ACC112 (cell line): ENCODE data around the gene CLSTN2.

Experiments
- H2AFZ ChIP-seq: fragments of 200-600 bp; sonication (generic); one replicate; pipeline ENCODE4 v1.6.0; 2017; ENCODE audit warnings: antibody characterized with exemption, low read length; ENCODE audit not compliant: unreplicated experiment
- H3K27ac ChIP-seq: fragments of 200-600 bp; sonication (generic); 2 replicates; pipeline ENCODE4 v1.5.1; 2014; ENCODE audit warnings: low read depth, mild to moderate bottlenecking, antibody characterized with exemption, low read length, moderate library complexity
- H3K27me3 ChIP-seq: fragments of 200-600 bp; sonication (generic); 2 replicates; pipeline ENCODE4 v1.6.1; 2014; ENCODE audit warnings: mild to moderate bottlenecking, antibody characterized with exemption, low read length, moderate library complexity, mixed read lengths; ENCODE audit not compliant: insufficient read depth
- H3K36me3 ChIP-seq: fragments of 200-600 bp; sonication (generic); 2 replicates; pipeline ENCODE4 v1.6.1; 2016; ENCODE audit warnings: mild to moderate bottlenecking, antibody characterized with exemption, low read length, moderate library complexity, mixed read lengths; ENCODE audit not compliant: insufficient read depth
- H3K4me1 ChIP-seq: fragments of 200-600 bp; sonication (generic); one replicate; pipeline ENCODE4 v1.6.1; 2016; ENCODE audit warnings: low read length, mixed read lengths; ENCODE audit not compliant: insufficient read depth, unreplicated experiment, control insufficient read depth
- H3K4me3 ChIP-seq: fragments of 200-600 bp; sonication (generic); 2 replicates; pipeline ENCODE4 v1.5.1; 2014; ENCODE audit warnings: mild to moderate bottlenecking, low read depth, low read length
- H3K79me2 ChIP-seq: fragments of 200-600 bp; sonication (generic); one replicate; pipeline ENCODE4 v1.6.0; 2016; ENCODE audit warnings: low read length; ENCODE audit not compliant: control insufficient read depth, unreplicated experiment, insufficient read depth

Gene CLSTN2

GRCh38 chr3:139944256-139944910 is 9.4 kb downstream of the CLSTN2 start:
- no peaks in the 10 kb centered on the region for H3K27me3 ChIP-seq
- no peak overlapping the region for H3K4me3 ChIP-seq
- H3K79me2 ChIP-seq, result no peaks in the 10 kb centered on the region
- no peak overlapping the region for H2AFZ ChIP-seq
- no peak overlapping the region for H3K27ac ChIP-seq
- no peaks in the 10 kb centered on the region for H3K4me1 ChIP-seq
- H3K36me3 ChIP-seq, result no peaks in the 10 kb centered on the region

DNA sequence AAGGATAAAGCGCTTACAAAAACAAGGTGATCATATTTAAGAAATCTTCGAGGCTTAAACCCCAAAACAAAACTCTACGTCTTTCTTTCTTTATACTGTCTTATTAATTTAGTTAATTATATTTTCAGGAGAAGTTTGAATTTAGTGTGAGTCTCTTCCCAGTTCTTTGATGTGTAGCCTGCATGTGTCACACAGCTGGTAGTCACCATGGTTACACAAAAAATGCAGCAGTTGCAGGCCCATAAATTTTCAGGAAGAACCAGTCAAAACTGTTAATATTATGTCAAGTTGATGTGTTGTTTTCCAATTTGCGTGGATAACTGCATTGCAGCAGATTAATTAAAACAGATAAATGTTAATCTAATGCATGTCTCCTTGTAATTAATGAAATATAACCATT is 10.4 kb downstream of the CLSTN2 start:
- Histone ChIP-seq H3K27ac (no peak overlapping the region), H3K27me3 (no peaks in the 10 kb centered on the region), H2AFZ (no peak overlapping the region), H3K79me2 (no peaks in the 10 kb centered on the region), H3K36me3 (no peaks in the 10 kb centered on the region), H3K4me3 (no peak overlapping the region), H3K4me1 (no peaks in the 10 kb centered on the region)

DNA sequence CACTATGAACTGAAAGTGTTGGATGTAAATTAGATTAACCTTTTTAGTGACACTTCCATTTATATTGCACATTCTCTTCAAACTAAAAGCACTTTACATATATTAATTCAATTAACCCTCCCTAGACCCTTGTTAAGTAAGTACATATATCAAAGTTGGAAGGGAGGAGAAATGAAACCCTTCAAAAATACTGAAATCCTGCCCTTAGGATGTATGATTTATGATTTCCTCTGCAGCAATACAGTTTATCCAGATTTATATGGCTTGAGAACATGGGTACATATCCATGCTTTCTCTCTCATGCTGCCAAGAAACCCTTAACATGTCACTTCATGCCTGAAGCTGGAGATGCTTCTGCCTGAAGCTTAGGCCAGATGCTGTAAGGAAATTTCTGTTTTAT is 11.0 kb downstream of the CLSTN2 start:
- no peak overlapping the region for H3K4me3 ChIP-seq
- H3K36me3 ChIP-seq, result no peaks in the 10 kb centered on the region
- H3K27me3 ChIP-seq, result no peaks in the 10 kb centered on the region
- no peaks in the 10 kb centered on the region for H3K4me1 ChIP-seq
- H3K79me2 ChIP-seq, result no peaks in the 10 kb centered on the region
- H2AFZ ChIP-seq, result no peak overlapping the region
- no peak overlapping the region for H3K27ac ChIP-seq

- H3K27ac ChIP-seq, result no peak overlapping the region
- H3K36me3 ChIP-seq, result no peaks in the 10 kb centered on the region
- no peaks in the 10 kb centered on the region for H3K79me2 ChIP-seq
- no peaks in the 10 kb centered on the region for H3K4me1 ChIP-seq
- no peak overlapping the region for H2AFZ ChIP-seq
- H3K4me3 ChIP-seq, result no peak overlapping the region
- no peaks in the 10 kb centered on the region for H3K27me3 ChIP-seq
Observed at GRCh38 chr3:139948467-139948866, 13.5 kb downstream of the CLSTN2 start.

DNA sequence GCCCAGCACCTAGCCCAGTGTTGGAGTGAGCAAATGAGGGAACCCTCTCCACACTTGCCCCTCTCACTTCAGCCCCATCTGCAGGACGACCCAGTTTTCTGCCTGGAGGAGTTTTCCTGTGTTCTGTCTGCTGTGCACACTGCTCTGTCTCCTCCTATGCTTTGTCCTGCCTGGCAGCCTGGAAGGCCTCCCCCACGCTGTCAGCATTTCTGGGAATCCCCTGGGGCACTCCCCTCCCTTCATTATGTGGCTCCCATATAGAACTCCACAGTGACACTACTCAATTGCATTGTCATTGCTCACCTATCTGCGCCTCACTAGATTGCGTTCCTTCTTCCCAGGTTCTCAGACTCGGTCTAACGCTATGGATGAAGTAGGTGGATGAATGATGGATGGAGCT is 13.9 kb downstream of the CLSTN2 start:
- Histone ChIP-seq H3K36me3 (no peaks in the 10 kb centered on the region), H2AFZ (no peak overlapping the region), H3K27me3 (no peaks in the 10 kb centered on the region), H3K4me3 (no peak overlapping the region), H3K27ac (no peak overlapping the region), H3K79me2 (no peaks in the 10 kb centered on the region), H3K4me1 (no peaks in the 10 kb centered on the region)

DNA sequence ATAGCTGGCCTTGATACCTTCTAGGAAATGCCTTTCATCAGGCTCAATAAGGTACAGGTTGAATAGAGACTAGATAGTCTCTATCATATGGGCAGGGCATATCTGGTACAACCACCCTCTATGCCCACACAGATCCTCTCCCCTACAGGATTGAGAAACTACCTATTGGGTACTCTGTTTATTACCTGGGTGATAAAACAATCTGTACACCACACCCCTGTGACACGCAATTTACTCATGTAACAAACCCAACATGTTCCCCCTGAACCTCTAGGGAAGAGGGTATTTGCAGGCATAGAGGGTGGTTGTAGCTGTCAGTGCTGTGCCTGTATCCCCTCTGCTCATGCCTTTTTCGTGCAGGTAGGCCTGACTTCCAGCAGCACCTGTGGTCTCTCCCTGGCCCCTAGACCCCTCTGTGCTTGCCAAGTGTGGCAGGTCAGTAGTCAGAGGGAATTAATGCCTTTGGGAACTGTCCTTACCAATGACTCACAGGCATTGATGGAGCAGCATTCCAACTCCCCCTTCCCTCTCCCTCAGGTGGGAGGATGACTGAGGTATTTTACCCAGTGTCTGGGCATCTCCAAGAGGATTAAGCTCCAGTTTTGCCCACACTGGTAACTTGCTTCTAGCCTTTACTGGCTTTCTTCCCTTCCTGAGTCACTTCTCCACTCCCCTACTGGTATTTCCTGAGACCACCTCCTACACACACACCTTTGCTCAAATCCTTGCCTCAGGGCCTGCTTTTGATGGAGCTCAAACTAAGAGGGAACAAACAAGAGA is 18.3 kb downstream of the CLSTN2 start:
- Histone ChIP-seq H3K4me3 (no peak overlapping the region), H3K36me3 (no peaks in the 10 kb centered on the region), H3K4me1 (no peaks in the 10 kb centered on the region), H3K27me3 (no peaks in the 10 kb centered on the region), H3K27ac (no peak overlapping the region), H3K79me2 (no peaks in the 10 kb centered on the region), H2AFZ (no peak overlapping the region)

GRCh38 chr3:139954146-139954860 is 19.3 kb downstream of the CLSTN2 start:
- Histone ChIP-seq H3K79me2 (no peaks in the 10 kb centered on the region), H3K36me3 (no peaks in the 10 kb centered on the region), H3K4me3 (no peak overlapping the region), H2AFZ (no peak overlapping the region), H3K27ac (no peak overlapping the region), H3K4me1 (no peaks in the 10 kb centered on the region), H3K27me3 (no peaks in the 10 kb centered on the region)

GRCh38 chr3:139957844-139958243 is 22.9 kb downstream of the CLSTN2 start:
- H2AFZ ChIP-seq, result no peak overlapping the region
- no peaks in the 10 kb centered on the region for H3K4me1 ChIP-seq
- H3K27me3 ChIP-seq, result no peaks in the 10 kb centered on the region
- H3K79me2 ChIP-seq, result no peaks in the 10 kb centered on the region
- no peaks in the 10 kb centered on the region for H3K36me3 ChIP-seq
- H3K27ac ChIP-seq, result no peak overlapping the region
- no peak overlapping the region for H3K4me3 ChIP-seq

DNA sequence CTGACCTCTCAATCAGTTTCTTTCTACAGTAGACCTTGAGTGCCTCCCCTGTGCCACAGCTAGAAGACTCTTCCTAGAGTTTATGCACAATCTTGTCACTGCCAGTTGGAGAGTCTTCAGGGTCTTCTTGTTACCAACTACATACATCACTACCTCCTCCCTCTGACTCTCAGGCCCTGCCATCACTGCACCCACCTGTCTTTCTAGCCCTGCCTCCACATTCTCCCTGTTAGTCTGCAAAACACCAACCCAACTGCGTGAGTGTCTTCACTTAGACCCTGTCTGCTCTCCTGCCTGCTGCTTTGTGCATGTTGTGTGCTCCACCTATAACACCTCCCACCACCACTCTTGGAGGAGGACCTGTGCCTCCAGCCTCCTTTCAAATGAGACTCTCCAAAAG is 34.4 kb downstream of the CLSTN2 start:
- Histone ChIP-seq H3K4me3 (no peak overlapping the region), H3K79me2 (no peaks in the 10 kb centered on the region), H3K4me1 (no peaks in the 10 kb centered on the region), H3K36me3 (no peaks in the 10 kb centered on the region), H3K27me3 (no peaks in the 10 kb centered on the region), H2AFZ (no peak overlapping the region), H3K27ac (no peak overlapping the region)

GRCh38 chr3:139970526-139970925 is 35.5 kb downstream of the CLSTN2 start:
- H3K27me3 ChIP-seq, result no peaks in the 10 kb centered on the region
- no peak overlapping the region for H3K4me3 ChIP-seq
- no peaks in the 10 kb centered on the region for H3K4me1 ChIP-seq
- H3K79me2 ChIP-seq, result no peaks in the 10 kb centered on the region
- no peak overlapping the region for H3K27ac ChIP-seq
- H2AFZ ChIP-seq, result no peak overlapping the region
- no peaks in the 10 kb centered on the region for H3K36me3 ChIP-seq
